HG02610 (cell line): ENCODE data around the gene CEACAM4.

ENCODE experiments used
- ATAC-seq: cut with Tn5 transposase; IDR thresholded peaks from one replicate; pipeline ENCODE4 v1.9.1; 2021; ENCODE audit warnings: mild to moderate bottlenecking, moderate library complexity; ENCODE audit not compliant: unreplicated experiment

Gene CEACAM4

GRCh38 chr19:41617941-41618730, 8.7 kb downstream of the CEACAM4 start:
- ATAC-seq = no peak

DNA sequence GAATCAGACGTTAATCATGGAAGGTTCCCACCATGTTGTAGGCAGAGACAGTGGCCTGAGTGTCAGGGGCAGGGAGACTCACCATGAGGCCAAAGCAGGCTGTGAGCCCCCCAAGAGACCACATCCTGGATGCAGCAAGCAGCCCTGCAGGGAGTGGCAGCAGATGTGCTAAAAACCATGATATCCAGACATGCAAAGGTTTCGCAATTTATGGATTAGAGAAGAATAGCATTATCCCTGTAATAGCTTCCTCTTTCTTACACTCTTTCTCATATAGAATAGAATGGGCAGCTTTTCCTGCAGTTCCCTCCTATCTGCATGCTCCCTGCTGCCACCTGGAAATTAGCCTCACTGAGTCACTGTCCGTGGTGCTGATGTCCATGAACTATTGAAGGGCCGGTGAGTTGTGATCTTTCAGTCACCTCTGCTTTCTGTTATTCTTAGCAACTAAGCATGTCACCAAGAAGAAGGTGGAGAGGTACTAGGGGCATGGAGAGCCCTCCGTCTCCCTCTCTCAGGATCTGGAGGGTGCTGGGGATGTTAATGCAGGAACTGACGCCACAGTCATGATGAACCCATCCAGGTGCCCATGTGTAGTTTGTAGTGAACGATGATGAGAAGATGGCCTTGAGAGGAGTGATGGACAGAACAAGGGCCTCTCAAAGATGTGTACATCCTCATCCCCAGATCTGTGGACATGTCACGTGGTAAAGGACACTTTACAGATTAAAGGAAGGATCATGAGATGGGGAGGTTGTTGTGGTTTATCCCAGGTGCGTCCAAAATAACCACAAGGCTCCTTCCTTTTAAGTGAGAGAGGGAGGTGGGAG, 9.9 kb downstream of the CEACAM4 start:
- no peak for ATAC-seq

DNA sequence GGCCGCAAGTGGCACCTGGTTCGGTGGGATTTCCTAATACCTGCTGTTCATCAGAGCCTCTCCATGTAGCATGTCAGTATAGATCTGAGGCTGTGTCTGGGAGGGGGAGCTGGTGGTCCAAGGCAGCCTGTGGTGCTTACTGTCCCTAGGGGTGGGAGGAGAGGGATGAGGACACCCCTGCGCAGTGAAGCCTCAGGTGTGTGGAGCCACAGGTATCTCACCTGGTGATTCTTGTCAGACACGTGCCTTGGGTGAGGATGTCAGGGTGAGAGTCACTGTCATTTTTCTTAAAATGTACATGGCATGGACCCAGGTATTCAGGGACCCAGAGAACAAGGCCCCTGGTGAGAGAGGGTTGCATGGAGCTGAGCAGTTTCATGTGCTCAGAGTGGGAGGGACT, 11.7 kb downstream of the CEACAM4 start:
- ATAC-seq = no peak

- ATAC-seq = no peak
These were observed 14.4 kb downstream of the CEACAM4 start for GRCh38 chr19:41612483-41612882.

DNA sequence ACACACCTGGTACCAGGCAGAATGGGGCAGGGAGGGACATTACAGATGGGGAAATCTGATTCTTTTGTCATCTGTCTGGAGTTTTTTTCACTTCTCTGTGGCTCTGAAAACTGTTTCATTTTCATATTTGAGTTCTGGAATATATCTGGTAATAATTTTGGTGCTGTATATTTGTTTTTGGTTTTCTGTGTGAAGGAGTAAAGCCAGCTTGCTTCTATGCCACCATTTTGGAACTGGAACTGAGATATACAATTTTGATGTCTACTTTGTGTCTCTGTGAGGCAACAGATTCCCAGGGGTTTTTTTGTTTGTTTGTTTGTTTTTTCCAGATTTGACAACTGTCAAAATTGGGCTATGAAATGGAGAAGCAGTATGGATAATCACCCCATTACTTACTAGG, 16.1 kb downstream of the CEACAM4 start:
- ATAC-seq = no peak

DNA sequence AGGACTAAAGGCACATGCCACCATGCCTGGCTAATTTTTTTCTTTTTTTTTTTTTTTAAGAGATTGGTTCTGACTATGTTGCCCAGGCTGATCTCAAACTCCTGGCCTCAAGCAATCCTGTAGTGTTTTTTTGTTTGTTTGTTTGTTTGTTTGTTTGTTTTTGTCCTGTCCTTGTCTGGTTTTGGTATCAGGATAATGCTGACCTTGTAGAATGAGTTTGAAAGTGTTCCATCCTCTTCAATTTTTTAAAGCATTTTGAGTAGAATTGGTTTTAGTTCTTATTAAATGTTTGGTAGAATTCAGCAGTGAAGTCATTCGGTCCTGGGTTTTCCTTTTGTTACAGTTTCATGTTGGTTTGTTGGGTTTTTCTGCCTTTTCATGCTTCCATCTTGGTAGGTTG, 19.2 kb downstream of the CEACAM4 start:
- no peak for ATAC-seq

GRCh38 chr19:41606215-41606837, 20.5 kb downstream of the CEACAM4 start:
- no peak for ATAC-seq

DNA sequence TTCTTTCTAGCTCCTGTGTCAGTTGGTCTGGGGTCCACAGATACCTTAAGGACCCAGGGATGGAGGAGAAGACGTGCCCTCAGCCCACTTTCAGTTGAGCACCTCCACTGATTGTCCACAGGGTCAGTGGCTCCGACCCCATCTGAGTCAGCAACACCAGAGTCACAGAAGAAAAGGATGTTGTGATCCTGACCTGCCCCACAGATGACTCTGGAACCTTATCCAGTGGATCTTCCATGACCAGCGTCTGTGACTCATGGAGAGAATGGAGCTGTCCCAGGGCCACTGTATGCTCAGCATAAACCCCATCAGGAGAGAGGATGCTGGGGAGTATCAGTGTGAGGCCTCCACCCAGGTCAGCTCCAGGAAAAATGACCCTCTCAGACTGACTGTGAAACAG, 22.0 kb downstream of the CEACAM4 start:
- ATAC-seq = no peak

DNA sequence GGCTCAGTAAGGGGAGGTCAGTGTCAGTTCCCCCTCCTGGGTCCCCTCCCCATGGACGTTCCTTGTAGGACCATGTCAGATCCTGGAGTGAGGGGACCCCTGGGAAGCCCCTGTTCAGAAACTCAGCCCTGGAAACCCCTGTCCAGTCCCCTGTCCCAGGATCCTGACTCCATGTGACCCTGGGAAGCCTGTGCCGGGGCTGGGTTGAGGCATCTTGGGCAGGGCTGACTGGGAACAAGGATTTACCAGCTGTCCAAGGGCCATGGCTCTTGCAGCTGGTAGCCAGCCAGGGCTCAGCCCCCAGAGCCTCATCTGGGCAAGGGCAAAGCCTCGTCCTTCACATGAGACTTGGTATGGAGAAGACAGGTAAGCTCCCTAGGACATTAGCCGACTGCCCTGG, 25.1 kb downstream of the CEACAM4 start:
- ATAC-seq = no peak

DNA sequence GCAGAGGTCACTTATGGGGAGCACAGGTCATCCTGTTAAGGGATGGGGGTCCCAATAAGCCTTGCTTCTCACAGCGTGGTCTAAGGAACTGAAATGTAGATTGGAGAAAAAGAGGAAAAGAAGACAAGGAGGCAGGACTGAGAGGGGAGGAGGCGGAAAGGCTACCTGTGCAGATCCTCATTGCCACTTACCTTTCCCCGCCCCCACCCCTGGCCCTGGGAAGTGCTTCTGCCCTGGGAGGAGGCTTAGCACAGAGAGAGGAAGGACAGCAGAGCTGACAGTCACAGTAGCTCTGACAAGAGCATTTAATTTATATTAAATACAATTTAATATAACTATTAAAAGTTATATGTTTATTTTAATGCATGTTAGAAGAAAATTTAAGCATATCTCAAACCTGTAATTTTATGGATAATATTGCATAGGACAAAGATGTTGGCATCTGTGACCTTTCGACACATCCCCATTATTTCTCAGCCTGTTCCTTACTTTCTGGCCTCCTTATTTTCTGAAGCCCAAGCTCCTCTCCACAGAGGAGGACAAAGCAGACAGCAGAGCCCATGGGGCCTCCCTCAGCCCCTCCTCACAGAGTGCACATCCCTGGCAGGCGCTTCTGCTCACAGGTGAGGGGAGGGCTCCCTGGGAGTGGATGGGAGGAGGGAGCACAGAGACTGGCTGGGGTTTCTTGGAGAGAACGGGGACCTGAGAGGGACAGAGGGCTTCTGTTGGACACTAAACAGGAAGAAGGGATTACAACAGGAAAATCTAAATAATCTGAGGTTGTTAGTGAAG, 27.5 kb downstream of the CEACAM4 start:
- ATAC-seq = no peak

GRCh38 chr19:41597600-41598041, 29.3 kb downstream of the CEACAM4 start:
- ATAC-seq = no peak

DNA sequence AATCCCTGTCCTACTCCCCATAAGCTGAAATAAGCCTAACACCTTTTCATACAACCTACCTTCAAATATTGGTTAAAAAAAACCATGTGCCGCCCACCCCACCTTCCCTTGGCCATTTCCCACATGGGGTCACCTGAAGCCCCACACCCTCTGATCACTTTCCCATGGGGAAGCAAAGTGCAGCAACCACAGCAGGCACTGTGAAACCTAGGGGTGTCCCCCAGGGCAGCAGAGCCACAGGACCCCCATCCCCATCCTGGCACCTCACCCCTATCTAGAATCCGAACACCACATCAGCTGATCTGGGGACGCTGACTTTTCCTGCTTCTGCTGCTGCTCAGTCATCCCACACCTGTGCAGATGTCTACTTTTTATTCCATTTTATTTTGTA, 31.0 kb downstream of the CEACAM4 start:
- no peak for ATAC-seq

DNA sequence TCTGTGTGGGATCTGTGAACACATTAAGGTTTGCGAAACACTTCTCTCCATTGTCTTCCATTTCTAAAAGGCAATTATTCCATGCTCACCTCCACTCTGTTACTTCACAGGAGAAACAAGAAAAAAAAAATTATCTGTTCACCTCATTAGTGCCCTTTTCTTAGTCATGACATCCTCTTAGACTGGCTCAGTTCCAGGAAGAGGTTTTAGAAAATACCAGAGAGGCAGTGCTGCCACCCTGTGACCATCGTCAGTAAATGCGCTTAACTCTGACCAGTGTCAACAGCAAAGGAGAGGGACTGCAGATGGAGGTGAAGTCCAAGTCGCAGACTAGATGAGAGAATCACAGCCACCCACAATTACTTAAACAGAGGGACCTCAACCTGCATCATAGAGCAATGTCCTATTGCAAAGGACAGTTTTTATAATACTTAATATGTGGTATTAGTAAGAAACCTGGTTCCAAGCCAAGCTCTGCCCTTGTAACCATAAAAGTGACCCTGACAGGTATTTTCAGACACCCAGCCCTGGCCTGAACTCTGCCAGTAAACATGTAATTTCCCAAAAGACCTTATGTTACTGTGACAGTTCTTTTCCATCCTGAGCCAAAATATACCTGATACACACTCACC, 31.5 kb downstream of the CEACAM4 start:
- ATAC-seq = peak; percentile 57

GRCh38 chr19:41591951-41592562, 34.8 kb downstream of the CEACAM4 start:
- no peak for ATAC-seq

DNA sequence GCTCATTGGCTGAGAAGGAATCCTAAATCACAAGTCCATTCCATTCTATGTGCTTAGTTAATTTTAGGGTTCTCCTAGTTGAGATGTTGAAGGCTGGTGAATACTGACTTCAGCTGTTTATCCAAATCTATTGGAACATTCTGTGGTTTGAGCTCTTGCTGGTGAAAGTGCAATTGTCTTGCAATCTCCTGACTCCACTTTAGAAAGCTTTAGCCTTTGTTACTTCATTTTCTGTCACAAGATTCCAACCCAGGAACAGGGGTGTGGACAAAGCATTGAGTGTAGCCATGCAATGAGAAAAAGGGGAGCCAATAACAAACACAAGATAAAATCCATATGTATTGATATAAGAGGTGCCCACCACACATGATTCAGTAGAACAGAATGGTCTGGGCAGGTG, 35.9 kb downstream of the CEACAM4 start:
- ATAC-seq = no peak

- no peak for ATAC-seq
These were observed 37.5 kb downstream of the CEACAM4 start for GRCh38 chr19:41589371-41589770.

- no peak for ATAC-seq
These were observed 38.2 kb downstream of the CEACAM4 start for GRCh38 chr19:41588497-41589209.

DNA sequence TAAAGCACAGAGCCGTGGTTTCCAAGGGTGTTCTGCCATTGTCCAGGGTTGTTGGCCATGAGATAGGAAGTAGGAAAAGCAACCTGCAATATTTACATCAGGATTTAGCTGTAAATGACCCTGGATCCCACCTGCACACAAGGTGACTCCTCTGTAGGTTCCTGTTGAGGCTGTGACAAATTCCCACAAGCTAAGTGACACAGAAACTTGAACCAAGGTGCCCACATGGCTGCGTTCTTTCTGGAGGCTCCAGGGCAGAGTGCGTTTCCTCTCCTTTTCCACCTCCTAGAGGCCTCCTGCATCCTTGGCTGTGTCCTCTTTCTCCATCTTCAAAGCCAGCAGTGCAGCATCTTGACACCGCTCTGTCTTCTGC, 39.0 kb downstream of the CEACAM4 start:
- no peak for ATAC-seq

- no peak for ATAC-seq
These were observed 39.6 kb downstream of the CEACAM4 start for GRCh38 chr19:41587101-41587837.
